Smooth muscle cell (in vitro differentiated cells): ENCODE results near the gene CHCHD3. TPM values are rescaled to one million over a fixed set of nuclear protein-coding genes. Genes with fewer than 3 reads are reported as not detected.
"Not testable (repeated sequence)": the region's sequence is repeated elsewhere in the genome, so short reads cannot be mapped to it uniquely, and the experiment has no call there.

Source experiments
- DNase-seq: peaks from one replicate; lab custom pipeline; 2025; ENCODE audit not compliant: unreplicated experiment; lab: John Stamatoyannopoulos, UW
- H2AFZ ChIP-seq: fragments of 200-600 bp; sonication (generic); 2 replicates; pipeline ENCODE4 v1.6.0; 2016; ENCODE audit warnings: antibody characterized with exemption, low read depth, mild to moderate bottlenecking
- H3F3A ChIP-seq: fragments of 200-600 bp; sonication (generic); 2 replicates; pipeline ENCODE4 v1.6.0; 2017; ENCODE audit warnings: antibody characterized with exemption, low read depth
- H3K27ac ChIP-seq: fragments of 200-600 bp; sonication (generic); 2 replicates; pipeline ENCODE4 v1.5.1; 2016; ENCODE audit warnings: low read depth, mild to moderate bottlenecking
- H3K27me3 ChIP-seq: fragments of 200-600 bp; sonication (generic); 2 replicates; pipeline ENCODE4 v1.6.1; 2016; ENCODE audit warnings: low read depth, mild to moderate bottlenecking
- H3K36me3 ChIP-seq: fragments of 200-600 bp; sonication (generic); 2 replicates; pipeline ENCODE4 v1.5.1; 2016; ENCODE audit warnings: low read depth
- H3K4me1 ChIP-seq: fragments of 200-600 bp; sonication (generic); 2 replicates; pipeline ENCODE4 v1.5.1; 2016; ENCODE audit warnings: low read depth
- H3K4me2 ChIP-seq: fragments of 200-600 bp; sonication (generic); 2 replicates; pipeline ENCODE4 v1.6.0; 2016; ENCODE audit warnings: mild to moderate bottlenecking
- H3K4me3 ChIP-seq: fragments of 200-600 bp; sonication (generic); 2 replicates; pipeline ENCODE4 v1.5.1; 2016; ENCODE audit warnings: mild to moderate bottlenecking
- H3K79me2 ChIP-seq: fragments of 200-600 bp; sonication (generic); 2 replicates; pipeline ENCODE4 v1.6.0; 2016; ENCODE audit warnings: low read depth, mild to moderate bottlenecking
- H3K9ac ChIP-seq: fragments of 200-600 bp; sonication (generic); 2 replicates; pipeline ENCODE4 v1.6.0; 2016; ENCODE audit warnings: low read depth
- H3K9me3 ChIP-seq: fragments of 200-600 bp; sonication (generic); replicated peaks from 2 replicates; pipeline ENCODE4 v1.5.1; 2016; ENCODE audit warnings: low read depth
- H4K20me1 ChIP-seq: fragments of 200-600 bp; sonication (generic); 2 replicates; pipeline ENCODE4 v1.6.0; 2016; ENCODE audit warnings: low read depth
- CTCF ChIP-seq: fragments of 200-600 bp; sonication (generic); IDR thresholded peaks from 2 replicates; pipeline ENCODE4 v1.5.1; 2017; ENCODE audit warnings: borderline replicate concordance, mild to moderate bottlenecking, antibody characterized with exemption; ENCODE audit not compliant: insufficient read depth, poor library complexity, severe bottlenecking
- WGBS: methylation state at CpG from one replicate; pipeline ENCODE4 v1.1.7; 2016; ENCODE audit warnings: low lambda C conversion rate; 5-methylcytosine and 5-hydroxymethylcytosine counted together
- polyA plus RNA-seq: library from polyadenylated mRNA; unstranded; fragments of >200 nt; fragmentation: Nextera tagmentation; extraction: Ambion mirVana; gene quantifications from 2 replicates; pipeline ENCODE4 v1.2.1, GENCODE V29; 2016
- total RNA-seq: library from RNA; depleted of rRNA; stranded (reverse); fragments of >200 nt; gene quantifications from 2 replicates; pipeline ENCODE4 v1.2.3, GENCODE V29; 2014

The CHCHD3 gene
- total and polyA plus RNA-seq, 2 experiments from 2014 or later, result 49.8 to 59.2 TPM

- Histone ChIP-seq H3K36me3 (no peaks in the 10 kb centered on the region), H2AFZ (no peak overlapping the region), H3K27ac (no peak overlapping the region), H4K20me1 (peaks cover 73% of the 10 kb centered on the region), H3F3A (no peaks in the 10 kb centered on the region), H3K4me3 (no peak overlapping the region), H3K9me3 (no peaks in the 10 kb centered on the region), H3K27me3 (no peaks in the 10 kb centered on the region), H3K4me1 (no peaks in the 10 kb centered on the region), H3K4me2 (no peak overlapping the region), H3K9ac (no peak overlapping the region), H3K79me2 (peaks cover 53% of the 10 kb centered on the region)
- no peak for DNase-seq
- no peak for TF ChIP-seq CTCF
- 100% methylated on average over 1 of the region's 1 CpG for WGBS
These were observed 45.6 kb downstream of the CHCHD3 start for GRCh38 chr7:133036289-133036688.

GRCh38 chr7:133035240-133035639 lies 46.6 kb downstream of the CHCHD3 start:
- WGBS, result 96% methylated on average over 10 of the region's 10 CpGs
- DNase-seq, H2AFZ ChIP-seq: not testable (repeated sequence)

GRCh38 chr7:133030346-133030745 lies 51.5 kb downstream of the CHCHD3 start:
- H3K36me3 ChIP-seq, result no peaks in the 10 kb centered on the region
- no peak for TF ChIP-seq CTCF
- H4K20me1 ChIP-seq, result peaks cover 50% of the 10 kb centered on the region

More at GRCh38 chr7:133035240-133035639, 46.6 kb downstream of the CHCHD3 start:
- not testable (repeated sequence) for H3K27ac ChIP-seq, H3K9me3 ChIP-seq, H3K4me2 ChIP-seq, H3K27me3 ChIP-seq, H3K36me3 ChIP-seq, H3F3A ChIP-seq, H3K4me1 ChIP-seq, H3K9ac ChIP-seq, H3K4me3 ChIP-seq
- peaks cover 71% of the 10 kb centered on the region for H4K20me1 ChIP-seq
- peaks cover 56% of the 10 kb centered on the region for H3K79me2 ChIP-seq

GRCh38 chr7:133029463-133029862 lies 52.4 kb downstream of the CHCHD3 start:
- 92% methylated on average over 5 of the region's 5 CpGs for WGBS
- no peak for DNase-seq
- H3K27ac ChIP-seq, result no peak overlapping the region
- H4K20me1 ChIP-seq, result peaks cover 59% of the 10 kb centered on the region
- H3K79me2 ChIP-seq, result peaks cover 49% of the 10 kb centered on the region
- H3K36me3 ChIP-seq, result no peaks in the 10 kb centered on the region
- TF ChIP-seq CTCF, result no peak
- H3K9me3 ChIP-seq, result no peaks in the 10 kb centered on the region
- H2AFZ ChIP-seq, result no peak overlapping the region
- no peaks in the 10 kb centered on the region for H3K27me3 ChIP-seq
- H3F3A ChIP-seq, result no peaks in the 10 kb centered on the region
- no peak overlapping the region for H3K4me2 ChIP-seq
- H3K4me1 ChIP-seq, result no peaks in the 10 kb centered on the region
- H3K4me3 ChIP-seq, result no peak overlapping the region
- no peak overlapping the region for H3K9ac ChIP-seq

More at GRCh38 chr7:133030346-133030745, 51.5 kb downstream of the CHCHD3 start:
- H3K9me3 ChIP-seq, result no peaks in the 10 kb centered on the region
- no peaks in the 10 kb centered on the region for H3F3A ChIP-seq
- H3K4me1 ChIP-seq, result no peaks in the 10 kb centered on the region
- H3K27ac ChIP-seq, result no peak overlapping the region
- H3K79me2 ChIP-seq, result peaks cover 48% of the 10 kb centered on the region
- no peaks in the 10 kb centered on the region for H3K27me3 ChIP-seq
- H2AFZ ChIP-seq, result no peak overlapping the region
- H3K4me2 ChIP-seq, result no peak overlapping the region
- no peak overlapping the region for H3K9ac ChIP-seq
- DNase-seq, result no peak
- H3K4me3 ChIP-seq, result no peak overlapping the region
